Gastrocnemius medialis (tissue), 4 donors: Measurements from ENCODE around the gene BMPR2. TPM values are rescaled to one million over a fixed set of nuclear protein-coding genes. Genes with fewer than 3 reads are reported as not detected.
A peak's percentile ranks its signal among the peaks of the same experiment; 100 is the strongest.
"Not testable (repeated sequence)": the region's sequence is repeated elsewhere in the genome, so short reads cannot be mapped to it uniquely, and the experiment has no call there.

ENCODE experiments used
- ATAC-seq, 2 donors: fragments of 150-250 bp; one replicate each; pipeline ENCODE4 v1.9.1; 2016
- DNase-seq, 2 donors: peaks; one replicate each; pipeline ENCODE4 v3.0.0-alpha.2; 2019
- H3K27ac ChIP-seq, 4 donors: fragments of 200-600 bp; sonication (generic); 1 replicate in 1 of 4; 2 replicates in 3 of 4; pipeline ENCODE4 v1.5.1; 2016 to 2018; ENCODE audit warnings: mild to moderate bottlenecking in 2 of 4, moderate library complexity in 1 of 4
- H3K27me3 ChIP-seq, 3 donors: fragments of 200-600 bp; sonication (generic) in 2 of 3; 1 replicate in 1 of 3; 2 replicates in 2 of 3; pipeline versions ENCODE4 v1.5.1 to v1.6.0; 2016 to 2019; ENCODE audit warnings: mild to moderate bottlenecking in 1 of 3, moderate library complexity in 1 of 3
- H3K36me3 ChIP-seq, 2 donors: fragments of 200-600 bp; sonication (generic) in 1 of 2; one replicate each; pipeline ENCODE4 v1.5.1; 2017 to 2018
- H3K4me1 ChIP-seq, 2 donors: fragments of 200-600 bp; sonication (generic) in 1 of 2; one replicate each; pipeline ENCODE4 v1.5.1; 2016 to 2017; ENCODE audit warnings: mild to moderate bottlenecking in 2 of 2
- H3K4me3 ChIP-seq, 4 donors: fragments of 200-600 bp; sonication (generic) in 3 of 4; 1 replicate in 1 of 4; 2 replicates in 3 of 4; pipeline ENCODE4 v1.5.1; 2016 to 2019; ENCODE audit warnings: mild to moderate bottlenecking in 2 of 4
- H3K9me3 ChIP-seq, 3 donors: fragments of 200-600 bp; sonication (generic) in 2 of 3; 1 replicate in 1 of 3; 2 replicates in 2 of 3; pipeline ENCODE4 v1.5.1; 2016 to 2019
- CTCF ChIP-seq, 5 experiments: fragments of 450-650 bp in 3 of 5; fragments of 200-600 bp in 2 of 5; sonication (generic) in 2 of 5; IDR thresholded peaks in 4 of 5; conservative IDR thresholded peaks in 1 of 5; 1 replicate in 4 of 5; 2 replicates in 1 of 5; pipeline ENCODE4 v1.5.1; 2016 to 2019; ENCODE audit warnings: antibody characterized with exemption in 5 of 5, mild to moderate bottlenecking in 3 of 5, moderate library complexity in 3 of 5
- POLR2A ChIP-seq, 2 donors: fragments of 450-650 bp; IDR thresholded peaks; one replicate each; pipeline ENCODE4 v1.6.1; 2017; ENCODE audit warnings: antibody characterized with exemption in 2 of 2, mild to moderate bottlenecking in 2 of 2, moderate library complexity in 2 of 2
- in situ Hi-C, 4 donors: fragments of 200-750 bp; cut with MboI; loops; one replicate each; pipeline versions ENCODE4 v1.15.0 to v1.8.0; 2017; ENCODE audit warnings: low sequenced_read_pairs in 4 of 4
- intact Hi-C: fragments of 100-400 bp; cut with DNase I; formaldehyde crosslinking; loops from one replicate; pipeline ENCODE4 v1.15.1; 2023; ENCODE audit warnings: low total_unique reads
- total RNA-seq, 4 donors: library from RNA; depleted of rRNA; stranded (reverse); fragments of >200 nt; gene quantifications; one replicate each; pipeline versions ENCODE4 v1.1.0 to v1.2.3, GENCODE V29; 2016

The BMPR2 gene
- total RNA-seq, 4 donors from 2014 or later, result 25.0 to 35.0 (median 27.2) TPM

- Histone ChIP-seq H3K27me3 (no peaks in the 10 kb centered on the region), H3K36me3 (no peaks in the 10 kb centered on the region), H3K4me3 (peak overlapping the region; percentile 82 to 95 (median 90)), H3K4me1 (peaks cover 26 to 34% of the 10 kb centered on the region in 2 donors), H3K9me3 (no peaks in the 10 kb centered on the region), H3K27ac (peak overlapping the region; percentile 89 to 99 (median 97))
- intact Hi-C loops, result loop anchor here (5.0 to 10.0 kb wide), 5 partner anchors 110 to 1512 kb away; partner anchors contain the start of genes CLK1, FAM117B, NBEAL1 and NOP58
- TF ChIP-seq POLR2A (IDR thresholded peaks at IDR 0.05) (peak in 1 of 2 donors; percentile 6), CTCF (IDR thresholded peaks at IDR 0.05 in 4 of 5, conservative IDR thresholded peaks at IDR 0.05 in 1 of 5) (no peak)
- in situ Hi-C loops, result loop anchor here in 1 of 4 donors (25.0 kb wide), 1 partner anchor 590 kb away; the partner anchor contains the start of gene ALS2
- DNase-seq, result peak; percentile 14 to 41
- ATAC-seq, result peak; percentile 10 to 13
Measured at GRCh38 chr2:202377207-202377761, 1.2 kb downstream of the BMPR2 start.

DNA sequence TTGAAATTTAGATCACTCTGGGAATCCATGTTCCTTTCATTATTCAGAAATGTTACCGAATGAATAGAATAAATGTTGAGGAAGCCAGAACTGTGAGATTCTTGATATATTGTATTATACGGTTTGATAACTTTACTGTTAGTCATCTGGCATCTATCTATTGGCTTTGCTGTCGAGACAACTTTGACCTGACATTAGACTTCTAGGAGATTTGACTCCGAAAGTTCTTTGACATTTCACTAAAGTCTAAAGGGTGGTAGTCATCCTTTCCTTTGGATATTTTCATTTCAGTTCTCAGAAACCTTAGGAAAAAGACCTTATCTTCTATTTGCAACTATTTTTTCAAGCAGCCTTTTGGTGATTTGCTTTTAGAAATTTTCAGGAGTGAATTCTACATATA, 1.9 kb downstream of the BMPR2 start:
- DNase-seq, result no peak
- in situ Hi-C loops (loop anchor here in 1 of 4 donors (25.0 kb wide), 1 partner anchor 591 kb away; the partner anchor contains the start of gene ALS2), intact Hi-C loops (loop anchor here (5.0 to 10.0 kb wide), 5 partner anchors 111 to 1513 kb away; partner anchors contain the start of genes CLK1, FAM117B, NBEAL1 and NOP58)
- ATAC-seq, result no peak
- H3K36me3 ChIP-seq, result no peaks in the 10 kb centered on the region
- TF ChIP-seq CTCF (IDR thresholded peaks at IDR 0.05 in 4 of 5, conservative IDR thresholded peaks at IDR 0.05 in 1 of 5) (no peak), POLR2A (IDR thresholded peaks at IDR 0.05) (no peak)
- H3K27ac ChIP-seq, result peak overlapping the region; percentile 89 to 99 (median 97)
- H3K27me3 ChIP-seq, result no peaks in the 10 kb centered on the region
- peaks cover 26 to 35% of the 10 kb centered on the region in 2 donors for H3K4me1 ChIP-seq
- H3K9me3 ChIP-seq, result no peaks in the 10 kb centered on the region
- peak overlapping the region; percentile 82 to 95 (median 90) for H3K4me3 ChIP-seq

DNA sequence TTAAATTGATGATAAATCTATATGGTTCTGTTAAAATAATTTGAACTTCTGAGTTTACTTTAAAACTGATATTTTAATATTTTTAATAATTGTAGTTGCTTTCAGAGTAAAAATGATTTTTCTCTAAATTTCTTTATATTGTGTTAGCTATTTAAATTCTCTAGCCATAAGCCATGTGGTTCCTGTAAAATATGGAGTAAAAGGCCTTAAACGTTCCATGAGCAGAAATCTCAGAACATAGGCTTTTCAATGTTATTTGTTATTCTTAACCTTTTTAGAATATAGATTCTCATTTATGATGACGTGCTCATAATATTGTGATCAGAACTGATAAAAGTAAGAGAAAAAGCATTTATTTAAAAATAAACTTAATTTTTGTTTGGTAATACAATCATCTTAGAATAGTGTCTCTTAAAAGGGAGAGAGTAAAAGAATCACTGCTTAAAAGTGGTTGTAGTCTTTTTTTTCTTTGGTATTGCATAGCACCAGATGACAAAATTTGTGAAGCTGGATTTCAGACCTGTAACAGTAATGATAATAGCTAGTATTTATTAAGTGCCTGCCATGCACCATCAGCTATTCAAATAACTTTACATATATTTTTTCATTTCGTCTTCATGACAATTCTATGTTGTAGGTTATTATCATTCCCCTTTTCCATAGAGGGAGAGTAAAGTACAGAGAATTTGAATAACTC, 2.7 kb downstream of the BMPR2 start:
- no peak for ATAC-seq
- no peaks in the 10 kb centered on the region for H3K9me3 ChIP-seq
- intact Hi-C loops (loop anchor here (5.0 to 10.0 kb wide), 5 partner anchors 112 to 1514 kb away; partner anchors contain the start of genes CLK1, FAM117B, NBEAL1 and NOP58), in situ Hi-C loops (loop anchor here in 1 of 4 donors (25.0 kb wide), 1 partner anchor 592 kb away; the partner anchor contains the start of gene ALS2)
- peak overlapping the region; percentile 82 to 95 (median 90) for H3K4me3 ChIP-seq
- H3K36me3 ChIP-seq, result no peaks in the 10 kb centered on the region
- no peaks in the 10 kb centered on the region for H3K27me3 ChIP-seq
- TF ChIP-seq CTCF (IDR thresholded peaks at IDR 0.05 in 4 of 5, conservative IDR thresholded peaks at IDR 0.05 in 1 of 5), result no peak
- TF ChIP-seq POLR2A (IDR thresholded peaks at IDR 0.05), result no peak
- DNase-seq, result no peak
- peaks cover 26 to 35% of the 10 kb centered on the region in 2 donors for H3K4me1 ChIP-seq
- H3K27ac ChIP-seq, result peak overlapping the region; percentile 89 to 99 (median 97)

GRCh38 chr2:202382684-202383083, 6.6 kb downstream of the BMPR2 start:
- no peak for DNase-seq
- TF ChIP-seq CTCF (IDR thresholded peaks at IDR 0.05 in 4 of 5, conservative IDR thresholded peaks at IDR 0.05 in 1 of 5) (no peak), POLR2A (IDR thresholded peaks at IDR 0.05) (no peak)
- H3K36me3 ChIP-seq, result no peaks in the 10 kb centered on the region
- no peak overlapping the region for H3K27ac ChIP-seq
- ATAC-seq, result no peak
- H3K4me1 ChIP-seq, result peaks cover 38 to 53% of the 10 kb centered on the region in 2 donors
- no peak overlapping the region for H3K4me3 ChIP-seq
- intact Hi-C loops, result no loop called here
- no peaks in the 10 kb centered on the region for H3K9me3 ChIP-seq
- in situ Hi-C loops, result loop anchor here in 1 of 4 donors (25.0 kb wide), 1 partner anchor 595 kb away; the partner anchor contains the start of gene ALS2
- no peaks in the 10 kb centered on the region for H3K27me3 ChIP-seq

DNA sequence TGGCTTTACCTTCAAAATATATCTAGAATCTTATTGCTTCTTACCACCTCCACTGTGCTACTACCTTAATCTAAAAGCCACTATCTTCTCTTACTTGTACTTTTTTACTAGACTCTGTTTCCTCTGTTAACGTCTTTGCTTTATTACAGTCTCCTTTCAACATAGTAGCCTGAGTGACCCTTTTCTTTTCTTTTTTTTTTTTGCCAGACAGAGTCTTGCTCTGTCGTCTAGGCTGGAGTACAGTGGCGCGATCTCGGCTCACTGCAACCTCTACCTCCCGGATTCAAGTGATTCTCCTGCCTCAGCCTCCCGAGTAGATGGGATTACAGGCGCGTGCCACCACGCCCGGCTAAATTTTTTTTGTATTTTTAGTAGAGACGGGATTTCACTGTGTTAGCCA, 10.4 kb downstream of the BMPR2 start:
- H3K27me3 ChIP-seq, intact Hi-C loops, H3K36me3 ChIP-seq, H3K9me3 ChIP-seq, DNase-seq, H3K4me3 ChIP-seq, H3K27ac ChIP-seq, ATAC-seq: not testable (repeated sequence)
- H3K4me1 ChIP-seq, result peaks cover 19 to 26% of the 10 kb centered on the region in 2 donors
- in situ Hi-C loops, result loop anchor here in 1 of 4 donors (25.0 kb wide), 1 partner anchor 599 kb away; the partner anchor contains the start of gene ALS2
